HEK293T (cell line): ENCODE data around the gene TUBB4A.

Experiments
- ARNT ChIP-seq: fragments of 450-650 bp; IDR thresholded peaks from 2 replicates; pipeline ENCODE4 v1.6.1; 2017; ENCODE audit warnings: mild to moderate bottlenecking
- BHLHE40 ChIP-seq: fragments of 450-650 bp; IDR thresholded peaks from 2 replicates; pipeline ENCODE4 v1.6.1; 2016; ENCODE audit warnings: mild to moderate bottlenecking, moderate library complexity, borderline replicate concordance
- CTBP1 ChIP-seq: fragments of 450-650 bp; IDR thresholded peaks from 2 replicates; pipeline ENCODE4 v1.6.1; 2016; ENCODE audit warnings: borderline replicate concordance
- ELF4 ChIP-seq: fragments of 450-650 bp; IDR thresholded peaks from 2 replicates; pipeline ENCODE4 v1.6.1; 2017; ENCODE audit warnings: antibody characterized with exemption
- FOXA1 ChIP-seq: fragments of 450-650 bp; IDR thresholded peaks from 2 replicates; pipeline ENCODE4 v1.6.1; 2016; ENCODE audit warnings: mild to moderate bottlenecking
- FOXK2 ChIP-seq: fragments of 450-650 bp; IDR thresholded peaks from 2 replicates; pipeline ENCODE4 v1.6.1; 2016; ENCODE audit warnings: mild to moderate bottlenecking
- FOXM1 ChIP-seq: fragments of 450-650 bp; IDR thresholded peaks from 2 replicates; pipeline ENCODE4 v1.6.1; 2017; ENCODE audit warnings: mild to moderate bottlenecking, borderline replicate concordance
- NFRKB ChIP-seq: fragments of 450-650 bp; IDR thresholded peaks from 2 replicates; pipeline ENCODE4 v1.6.1; 2016; ENCODE audit warnings: mild to moderate bottlenecking, moderate library complexity
- PKNOX1 ChIP-seq: fragments of 450-650 bp; IDR thresholded peaks from 2 replicates; pipeline ENCODE4 v1.6.1; 2016
- SP1 ChIP-seq: fragments of 450-650 bp; IDR thresholded peaks from 2 replicates; pipeline ENCODE4 v1.6.1; 2017
- SUZ12 ChIP-seq: fragments of 450-650 bp; IDR thresholded peaks from 2 replicates; pipeline ENCODE4 v1.6.1; 2016; ENCODE audit warnings: mild to moderate bottlenecking
- TARDBP ChIP-seq: fragments of 450-650 bp; IDR thresholded peaks from 2 replicates; pipeline ENCODE4 v1.6.1; 2016
- ZNF384 ChIP-seq: fragments of 450-650 bp; IDR thresholded peaks from 2 replicates; pipeline ENCODE4 v1.6.1; 2016

GRCh38 chr19:6551091-6551490 is 49.0 kb upstream of the TUBB4A start:
- TF ChIP-seq FOXM1 (no peak), PKNOX1 (no peak), SUZ12 (no peak), CTBP1 (no peak), BHLHE40 (no peak), TARDBP (no peak), FOXK2 (no peak), ARNT (no peak), FOXA1 (no peak), ZNF384 (no peak), ELF4 (no peak), SP1 (no peak), NFRKB (no peak)
